RPMI7951 (cell line): Measurements from ENCODE around the gene ACOT2. TPM values are rescaled to one million over a fixed set of nuclear protein-coding genes. Genes with fewer than 3 reads are reported as not detected.

Experiments used
- DNase-seq: peaks from one replicate; pipeline ENCODE4 v3.0.0-alpha.2; 2012; ENCODE audit warnings: low read depth
- total RNA-seq: library from RNA; depleted of rRNA; stranded (reverse); fragments of >200 nt; shearing (Covaris generic); gene quantifications from 2 replicates; pipeline ENCODE4 v1.2.3, GENCODE V29; 2014; rRNA removed

ACOT2 gene
- total RNA-seq, 1 experiment from 2014 or later = 29.9 TPM

- no peak for DNase-seq
These were observed 44.5 kb downstream of the ACOT2 start for GRCh38 chr14:73613419-73613963.

GRCh38 chr14:73616831-73617230 is 47.8 kb downstream of the ACOT2 start:
- DNase-seq = no peak

DNA sequence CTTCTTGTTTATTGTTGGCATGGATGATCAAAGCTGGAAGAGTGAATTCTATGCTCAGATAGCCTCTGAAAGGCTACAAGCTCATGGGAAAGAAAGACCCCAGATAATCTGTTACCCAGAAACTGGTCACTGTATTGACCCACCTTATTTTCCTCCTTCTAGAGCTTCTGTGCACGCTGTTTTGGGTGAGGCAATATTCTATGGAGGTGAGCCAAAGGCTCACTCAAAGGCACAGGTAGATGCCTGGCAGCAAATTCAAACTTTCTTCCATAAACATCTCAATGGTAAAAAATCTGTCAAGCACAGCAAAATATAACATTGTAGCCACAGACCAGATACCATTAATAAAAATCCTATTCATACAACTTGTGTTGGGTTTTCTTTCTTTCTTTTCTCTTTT is 50.5 kb downstream of the ACOT2 start:
- no peak for DNase-seq

- DNase-seq = no peak
These were observed 51.3 kb downstream of the ACOT2 start for GRCh38 chr14:73620268-73620667.

DNA sequence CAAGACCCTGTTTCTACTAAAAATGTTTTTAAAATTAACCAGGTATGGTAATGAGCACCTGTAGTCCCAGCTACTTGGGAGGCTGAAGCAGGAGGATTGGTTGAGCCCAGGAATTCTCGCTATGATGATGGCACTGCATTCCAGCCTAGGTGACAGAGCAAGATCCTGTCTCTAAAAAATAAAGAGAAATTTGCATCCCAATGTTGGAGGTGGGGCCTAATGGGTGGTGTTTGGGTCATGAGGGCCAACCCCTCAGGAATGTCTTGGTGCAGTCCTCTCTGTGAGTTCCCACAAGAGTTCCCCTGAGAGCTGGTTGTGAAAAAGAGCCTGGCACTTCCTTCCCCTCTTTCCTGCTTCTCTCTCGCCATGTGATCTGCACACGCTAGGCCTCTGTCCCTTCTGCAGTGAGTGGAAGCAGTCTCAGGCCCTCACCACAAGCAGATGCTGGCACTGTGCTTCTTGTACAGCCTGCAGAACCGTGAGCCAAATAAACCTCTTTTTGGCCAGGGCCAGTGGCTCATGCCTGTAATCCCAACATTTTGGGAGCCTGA is 54.6 kb downstream of the ACOT2 start:
- DNase-seq = no peak

Other genes with a start within 250 kb of the ACOT2 start
- gene NUMB, start 110.7 kb upstream of the ACOT2 start, total RNA-seq = 17.1 and 17.8 TPM in 2 replicates
- gene RIOX1, start 78.3 kb upstream of the ACOT2 start, total RNA-seq = 7.7 and 9.3 TPM in 2 replicates
- gene ACOT1, start 32.1 kb upstream of the ACOT2 start, total RNA-seq = 4.3 and 5.3 TPM in 2 replicates
- gene HEATR4, start 10.3 kb upstream of the ACOT2 start, total RNA-seq = not detected in 2 replicates
- 3.0 and 3.6 TPM in 2 replicates for gene ACOT4, start 22.7 kb downstream of the ACOT2 start, total RNA-seq
- gene ACOT6, start 43.3 kb downstream of the ACOT2 start, total RNA-seq = not detected in 2 replicates
- gene DNAL1, start 75.8 kb downstream of the ACOT2 start, total RNA-seq = 3.8 and 12.3 TPM in 2 replicates
- gene PNMA1, start 145.2 kb downstream of the ACOT2 start, total RNA-seq = 20.4 and 26.6 TPM in 2 replicates